Measurements from ENCODE around the gene AHNAK. TPM values are rescaled to one million over a fixed set of nuclear protein-coding genes. Genes with fewer than 3 reads are reported as not detected.

The AHNAK gene
- polyA plus RNA-seq, 12 donors: 101 to 395 (median 301) TPM

- no peak for DNase-seq
These were observed 8.0 kb downstream of the AHNAK start for GRCh38 chr11:62538470-62539237.

- no peak for DNase-seq
These were observed 10.2 kb downstream of the AHNAK start for GRCh38 chr11:62536301-62536957.

DNA sequence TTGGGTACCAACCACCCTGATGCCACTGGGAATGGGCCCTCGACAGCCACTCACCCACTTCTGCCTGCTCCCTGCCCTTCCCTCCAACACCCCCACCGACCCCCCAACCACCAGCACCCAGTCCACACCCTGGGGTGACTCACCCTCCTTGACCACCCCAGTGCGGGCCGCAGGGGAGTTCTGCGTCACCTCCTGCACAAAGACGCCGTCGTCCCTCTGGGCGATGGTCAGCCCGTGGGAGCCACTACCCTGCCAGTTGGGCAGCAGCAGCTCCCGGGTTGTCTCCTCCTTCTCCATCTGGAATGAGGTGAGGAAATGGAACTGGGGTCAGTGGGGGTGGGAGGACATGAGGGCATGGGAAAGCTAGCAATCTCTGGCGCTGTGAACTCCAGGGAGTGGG, 10.8 kb downstream of the AHNAK start:
- no peak for DNase-seq

DNA sequence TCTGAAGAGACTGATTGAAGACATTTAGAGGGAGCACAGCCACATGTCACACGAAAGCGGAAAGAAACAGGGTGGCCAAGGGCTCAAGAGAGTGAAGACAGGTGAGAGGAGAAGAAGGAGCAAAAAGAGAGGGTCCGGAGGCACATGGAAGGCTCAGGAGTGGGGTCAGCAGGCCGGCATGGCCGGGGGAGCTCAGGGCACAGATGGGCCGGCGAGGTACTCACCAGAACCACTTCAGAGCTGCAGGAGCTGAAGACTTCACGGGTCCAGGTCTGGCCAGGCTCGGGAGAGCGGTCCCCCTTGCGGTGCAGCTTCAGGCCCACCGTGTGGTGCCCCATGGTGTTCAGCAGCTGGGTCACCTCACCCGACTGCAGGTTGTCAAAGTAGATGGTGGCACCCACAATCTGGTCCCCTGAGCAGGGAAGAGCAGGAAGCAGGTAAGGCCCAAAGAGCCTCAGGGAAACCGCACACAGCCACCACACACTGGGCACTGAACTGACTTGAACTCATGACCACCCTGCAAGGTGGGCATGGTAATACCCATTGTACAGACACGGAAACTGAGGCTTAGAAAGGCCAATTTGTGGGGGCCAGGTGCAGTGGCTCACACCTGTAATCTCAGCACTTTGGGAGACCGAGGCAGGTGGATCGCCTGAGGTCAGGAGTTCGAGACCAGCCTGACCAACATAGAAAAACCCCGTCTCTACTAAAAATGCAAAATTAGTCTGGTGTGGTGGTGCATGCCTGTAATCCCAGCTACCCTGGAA, 11.6 kb downstream of the AHNAK start:
- DNase-seq: no peak

DNA sequence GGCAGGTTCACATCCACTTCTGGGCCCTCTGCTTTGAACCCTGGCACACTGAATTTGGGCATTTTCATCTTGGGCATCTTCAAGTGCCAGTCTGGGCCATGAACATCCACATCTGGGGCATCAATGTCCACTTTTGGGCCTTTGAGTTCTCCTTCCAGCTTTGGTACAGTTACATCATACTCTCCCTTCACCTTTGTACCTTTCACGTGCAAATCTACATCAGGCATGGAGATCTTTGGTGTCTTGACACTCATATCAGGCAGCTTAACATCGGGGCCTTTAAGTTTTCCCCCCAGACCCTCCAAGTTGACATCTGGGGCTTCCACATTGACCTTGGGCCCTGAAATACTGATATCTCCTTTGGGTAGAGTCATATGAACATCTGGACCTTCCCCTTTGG, 14.5 kb downstream of the AHNAK start:
- DNase-seq: no peak

DNA sequence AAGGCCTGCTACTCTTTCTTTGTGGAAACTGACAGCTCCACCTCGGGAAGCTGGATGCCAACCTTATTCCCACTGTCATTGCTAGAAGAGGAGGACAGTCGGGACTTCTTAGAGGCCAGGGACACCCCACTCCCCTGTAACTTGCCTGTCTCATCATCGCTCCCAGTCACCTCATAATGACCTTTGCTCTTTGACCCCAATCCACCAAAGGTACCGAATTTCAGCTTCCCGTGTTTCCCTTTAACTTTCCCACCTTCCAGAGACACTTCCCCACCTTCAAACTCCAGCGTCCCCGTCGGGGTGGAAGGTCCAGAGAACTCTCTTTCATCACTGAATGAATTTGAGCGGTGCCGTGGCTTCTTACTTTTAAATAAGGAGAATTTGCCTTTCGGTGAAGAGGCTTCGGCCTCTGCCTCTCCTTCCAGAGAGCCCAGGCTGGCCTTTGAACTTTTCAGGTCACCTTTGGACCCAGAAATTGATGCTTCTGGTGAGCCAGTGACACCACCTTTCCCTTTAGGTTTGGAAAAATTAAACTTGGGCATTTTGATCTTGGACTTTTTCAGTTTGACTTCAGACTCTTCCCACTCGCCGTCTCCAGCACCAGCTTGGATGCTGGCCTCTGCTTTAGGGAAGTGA, 29.8 kb downstream of the AHNAK start:
- no peak for DNase-seq

- no peak for DNase-seq
These were observed 32.5 kb downstream of the AHNAK start for GRCh38 chr11:62514151-62514550.

GRCh38 chr11:62513626-62514025, 33.0 kb downstream of the AHNAK start:
- no peak for DNase-seq

DNA sequence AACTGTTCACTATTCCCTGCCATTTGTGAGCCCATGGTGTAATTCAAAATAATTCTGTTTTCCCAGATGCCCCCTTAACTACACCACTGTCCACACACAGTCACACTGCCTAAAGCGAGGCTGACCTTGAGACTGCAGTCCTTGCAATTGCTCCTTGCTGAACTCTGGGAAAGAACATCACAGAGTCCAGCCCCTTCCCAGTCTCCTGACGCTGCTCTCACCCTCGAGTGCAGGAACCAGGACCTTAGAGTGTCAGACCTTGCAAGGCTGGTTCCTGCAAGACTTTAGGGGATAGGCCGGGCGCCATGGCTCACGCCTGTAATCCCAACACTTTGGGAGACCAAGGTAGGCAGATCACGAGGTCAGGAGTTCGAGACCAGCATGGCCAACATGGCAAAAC, 33.6 kb downstream of the AHNAK start:
- no peak for DNase-seq

DNA sequence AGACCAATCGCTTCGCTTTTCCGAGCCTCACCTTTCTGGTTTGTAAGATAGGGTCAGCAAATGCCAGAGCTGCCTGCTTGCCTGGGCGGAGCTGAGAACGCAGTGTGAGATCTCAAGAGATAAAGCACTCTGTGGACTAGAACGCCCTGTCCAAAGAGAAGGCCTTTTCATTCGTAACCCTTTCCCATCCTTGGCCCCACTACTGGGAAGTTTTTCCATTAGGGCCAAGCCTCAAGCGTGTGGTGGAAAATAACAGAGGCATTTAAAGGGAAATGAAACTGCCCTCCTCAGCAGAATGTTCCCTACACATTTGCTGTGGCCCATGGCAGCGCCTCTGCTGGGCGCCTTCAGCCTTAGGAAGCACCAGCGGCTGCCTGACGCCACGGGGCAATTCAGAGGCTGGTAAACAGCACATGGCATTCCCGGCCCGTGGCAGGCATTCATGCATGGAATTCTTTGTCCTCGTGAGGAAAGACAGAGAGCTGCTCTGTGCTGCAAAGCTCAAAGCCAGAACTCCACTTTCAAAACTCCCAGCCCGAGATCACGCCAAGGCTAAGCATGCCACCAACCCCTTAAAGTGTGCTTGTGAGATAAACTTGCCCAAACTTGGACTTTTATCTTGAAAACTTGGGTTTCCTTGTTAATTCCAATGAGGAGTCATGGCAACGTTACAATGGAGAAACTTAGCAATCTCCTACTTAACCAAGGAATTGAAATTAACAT, 38.1 kb downstream of the AHNAK start:
- DNase-seq: peak; percentile 54

DNA sequence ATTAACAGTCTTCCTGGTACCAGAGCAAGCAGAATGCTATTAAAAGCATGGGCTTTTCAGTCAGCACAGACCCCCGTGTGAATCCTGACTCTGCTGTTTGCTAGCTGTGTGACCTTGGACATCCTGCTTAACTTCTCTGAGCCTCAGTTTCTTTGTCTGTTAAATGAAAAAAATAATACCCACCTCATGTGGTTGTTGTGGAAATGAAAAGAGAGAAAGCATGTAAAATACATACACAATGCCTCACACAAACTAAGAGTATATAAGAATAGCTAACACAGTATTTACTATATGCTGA, 39.5 kb downstream of the AHNAK start:
- DNase-seq: no peak

DNA sequence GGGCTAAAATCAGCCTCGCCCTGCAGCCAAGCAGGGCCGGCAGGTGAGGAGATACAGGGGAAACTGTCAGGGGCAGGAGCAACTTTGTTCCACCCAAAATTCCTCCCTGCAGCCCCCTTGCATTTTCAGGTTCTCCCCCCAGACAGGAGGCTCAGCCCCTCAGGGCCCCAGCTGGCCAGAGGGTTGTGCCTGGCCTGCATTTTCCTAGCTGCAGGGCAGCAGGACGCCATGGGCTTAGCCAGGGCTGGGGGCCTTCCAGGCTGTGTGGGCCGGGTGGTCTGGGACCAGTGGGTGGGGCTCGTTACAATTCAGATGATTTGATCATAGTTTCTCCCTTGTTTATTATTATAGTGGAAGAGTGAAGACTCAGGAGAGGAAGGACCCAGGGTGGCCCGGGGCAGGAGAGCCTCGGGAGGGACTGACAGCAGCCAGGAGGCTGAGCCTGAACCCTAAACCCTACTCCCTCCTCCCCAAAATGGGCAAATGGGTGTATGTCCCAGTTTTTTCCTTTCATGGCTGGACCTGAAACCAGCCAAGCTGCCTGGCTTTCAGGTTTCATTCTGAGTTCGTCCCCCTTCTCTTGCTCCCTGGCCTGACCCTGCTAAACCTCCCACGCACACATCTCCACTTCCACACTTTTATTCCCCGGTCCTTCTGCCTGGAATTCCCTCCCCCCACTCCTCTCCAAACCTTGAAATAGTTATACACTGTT, 40.0 kb downstream of the AHNAK start:
- DNase-seq: no peak

DNA sequence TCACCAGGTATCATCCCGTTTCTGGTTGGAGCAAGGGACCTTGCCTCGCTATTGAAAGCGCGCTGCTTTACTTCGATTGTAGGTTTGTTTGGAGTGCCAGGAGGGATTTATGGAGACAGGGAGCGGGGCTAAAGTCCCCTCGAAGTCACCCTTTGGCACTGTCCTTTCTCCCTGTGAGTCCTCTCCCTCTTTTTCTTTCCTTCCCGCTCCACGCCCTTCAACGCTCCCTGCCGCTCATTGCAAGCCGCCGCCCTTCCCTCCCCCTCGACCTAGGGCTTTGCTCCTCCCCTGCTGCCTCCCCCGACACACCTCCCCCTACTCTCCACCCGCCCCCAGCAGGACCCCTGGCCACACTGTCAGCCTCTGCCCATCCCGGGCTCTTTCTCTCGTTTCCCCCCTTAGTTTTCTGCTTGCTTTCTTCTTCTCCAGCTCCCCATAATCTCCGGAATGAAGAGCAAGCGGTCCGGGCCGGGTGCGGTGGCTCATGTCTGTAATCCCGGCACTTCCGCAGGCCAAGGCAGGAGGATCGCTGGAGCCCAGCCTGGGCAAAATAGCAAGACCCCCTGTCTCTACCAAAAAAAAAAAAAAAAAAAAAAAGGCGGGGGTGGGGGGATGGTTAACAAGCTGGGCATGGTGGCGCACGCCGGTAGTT, 41.0 kb downstream of the AHNAK start:
- peak; percentile 16 for DNase-seq

DNA sequence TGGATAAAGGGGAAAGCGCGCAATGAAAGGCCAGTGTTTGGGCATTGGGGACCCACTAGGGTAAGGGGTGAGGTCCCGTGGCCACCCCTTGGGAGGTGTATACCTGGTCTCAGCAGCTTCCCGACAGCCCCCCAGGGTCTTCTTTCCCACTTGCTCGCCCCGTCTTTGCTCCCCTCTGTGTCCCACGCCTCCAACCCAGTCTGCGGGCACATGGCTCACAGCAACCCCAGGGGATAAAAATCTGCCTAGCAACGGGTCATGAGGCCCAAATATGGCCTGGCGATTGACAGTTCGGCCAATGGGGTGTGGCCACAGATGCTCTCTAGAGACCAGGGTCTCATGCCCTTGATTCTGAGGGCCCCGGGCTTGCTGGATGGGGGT, 41.6 kb downstream of the AHNAK start:
- no peak for DNase-seq

GRCh38 chr11:62504158-62504973, 42.2 kb downstream of the AHNAK start:
- DNase-seq: no peak

DNA sequence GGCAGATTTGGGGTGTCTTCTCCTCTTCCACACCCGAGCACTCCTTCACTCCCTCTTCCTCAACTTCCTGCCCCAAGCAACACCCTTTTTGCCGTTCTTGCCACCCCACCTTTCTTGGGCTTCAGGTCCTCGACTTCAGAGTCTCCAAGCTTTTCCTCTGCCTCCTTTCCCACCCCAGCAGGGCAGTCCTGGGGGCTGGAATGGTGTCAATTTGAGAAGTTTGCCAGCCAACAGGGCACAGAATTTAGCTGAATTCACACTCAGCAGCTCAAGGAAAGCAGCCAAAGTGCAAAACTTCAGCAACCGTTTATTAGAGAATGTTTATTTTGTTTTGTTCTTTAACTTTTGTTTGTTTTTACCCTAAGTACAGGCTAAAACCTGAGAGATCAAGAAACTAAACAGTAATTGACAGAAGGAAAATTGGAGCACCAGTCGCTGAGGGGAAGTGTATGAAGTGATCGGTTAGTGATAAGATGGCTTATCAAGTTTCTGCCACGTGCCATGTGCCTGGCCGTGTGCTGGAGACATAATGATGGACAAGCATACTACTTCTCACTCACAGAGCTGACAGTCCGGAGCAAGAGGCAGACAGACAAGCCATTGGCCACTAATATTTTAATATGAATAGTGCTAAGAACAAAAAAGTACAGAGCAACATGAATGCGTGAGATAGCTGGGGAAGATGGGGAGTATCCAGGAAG, 44.4 kb downstream of the AHNAK start:
- DNase-seq: no peak

DNA sequence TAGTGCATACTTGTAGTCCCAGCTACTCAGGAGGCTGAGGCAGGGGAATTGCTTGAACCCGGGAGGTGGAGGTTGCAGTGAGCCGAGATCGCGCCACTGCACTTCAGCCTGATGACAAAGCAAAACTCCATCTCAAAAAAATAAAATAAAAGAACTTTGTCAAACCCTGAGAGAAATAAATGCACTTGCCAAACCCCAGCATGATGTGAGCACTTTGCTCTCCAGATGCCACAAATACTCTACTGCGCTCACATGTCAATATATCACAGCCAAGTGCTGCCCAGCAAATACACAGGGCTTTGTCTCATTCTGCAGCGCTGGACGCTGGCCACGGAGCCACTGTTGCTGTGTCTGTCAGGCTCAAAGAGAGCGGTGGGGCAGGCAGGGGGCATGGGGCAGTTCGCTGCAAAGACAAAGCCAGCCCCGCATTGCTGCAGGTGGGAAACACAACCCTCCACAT, 45.1 kb downstream of the AHNAK start:
- DNase-seq: peak; percentile 30

GRCh38 chr11:62500650-62501030, 46.0 kb downstream of the AHNAK start:
- no peak for DNase-seq
